ENCODE measurements around the gene GSTO1. TPM values are rescaled to one million over a fixed set of nuclear protein-coding genes. Genes with fewer than 3 reads are reported as not detected.
A peak's percentile ranks its signal among the peaks of the same experiment; 100 is the strongest.

Gene GSTO1
- total and polyA plus RNA-seq, 2 experiments from 2014 or later, result 52.5 to 182 TPM

DNA sequence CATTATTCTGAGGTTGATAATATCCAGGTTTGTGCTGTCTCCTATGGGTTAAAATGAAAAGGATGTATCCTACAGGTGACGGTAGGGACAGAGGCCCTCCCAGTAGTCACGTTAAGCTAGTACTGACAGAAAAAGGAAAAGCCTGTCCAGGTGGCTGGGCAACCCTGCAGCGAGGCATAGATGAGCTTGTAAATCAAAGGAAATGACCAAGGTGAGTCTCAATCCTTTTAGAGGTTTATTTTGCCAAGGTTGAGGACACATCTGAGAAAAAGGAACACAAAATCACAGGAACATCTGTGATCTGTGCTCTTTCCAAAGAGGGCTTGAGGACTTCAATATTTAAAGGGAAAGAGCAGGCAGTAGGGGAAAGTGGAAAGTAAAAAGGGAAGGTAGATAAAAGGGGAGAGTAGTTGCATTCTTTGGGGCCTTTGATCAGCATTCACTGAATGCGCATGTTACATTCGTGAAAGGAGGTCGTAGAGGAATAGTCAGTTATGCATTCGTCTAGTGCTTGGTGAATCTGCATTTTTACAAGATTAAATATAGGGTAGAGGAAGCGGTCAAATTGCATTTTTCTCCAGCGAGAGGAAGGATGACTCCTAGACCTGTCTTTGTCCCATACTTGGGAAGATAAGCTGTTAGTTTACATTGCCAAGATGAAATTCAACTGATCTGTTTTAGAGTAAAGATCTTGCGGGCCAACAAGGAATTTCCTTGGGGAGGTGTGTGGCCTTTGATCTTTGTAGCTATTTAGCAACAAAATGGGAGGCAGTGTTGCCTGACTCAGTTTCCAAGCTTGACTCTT lies 884 bp upstream of the GSTO1 start:
- H3K9me3 Mint-ChIP-seq, result no peaks in the 10 kb centered on the region; the same call in 2 of the 3 replicates
- peaks cover 32% of the 10 kb centered on the region for H3K79me2 ChIP-seq (replicated peaks; ENCODE audit: insufficient read depth)
- peaks cover 9% of the 10 kb centered on the region for H3K27me3 Mint-ChIP-seq (ENCODE audit: insufficient read depth, low read depth, poor library complexity)
- TF ChIP-seq NANOG (IDR thresholded peaks at IDR 0.05; ENCODE audit: borderline replicate concordance), result peak; percentile 51
- TF ChIP-seq, protein P1, sequence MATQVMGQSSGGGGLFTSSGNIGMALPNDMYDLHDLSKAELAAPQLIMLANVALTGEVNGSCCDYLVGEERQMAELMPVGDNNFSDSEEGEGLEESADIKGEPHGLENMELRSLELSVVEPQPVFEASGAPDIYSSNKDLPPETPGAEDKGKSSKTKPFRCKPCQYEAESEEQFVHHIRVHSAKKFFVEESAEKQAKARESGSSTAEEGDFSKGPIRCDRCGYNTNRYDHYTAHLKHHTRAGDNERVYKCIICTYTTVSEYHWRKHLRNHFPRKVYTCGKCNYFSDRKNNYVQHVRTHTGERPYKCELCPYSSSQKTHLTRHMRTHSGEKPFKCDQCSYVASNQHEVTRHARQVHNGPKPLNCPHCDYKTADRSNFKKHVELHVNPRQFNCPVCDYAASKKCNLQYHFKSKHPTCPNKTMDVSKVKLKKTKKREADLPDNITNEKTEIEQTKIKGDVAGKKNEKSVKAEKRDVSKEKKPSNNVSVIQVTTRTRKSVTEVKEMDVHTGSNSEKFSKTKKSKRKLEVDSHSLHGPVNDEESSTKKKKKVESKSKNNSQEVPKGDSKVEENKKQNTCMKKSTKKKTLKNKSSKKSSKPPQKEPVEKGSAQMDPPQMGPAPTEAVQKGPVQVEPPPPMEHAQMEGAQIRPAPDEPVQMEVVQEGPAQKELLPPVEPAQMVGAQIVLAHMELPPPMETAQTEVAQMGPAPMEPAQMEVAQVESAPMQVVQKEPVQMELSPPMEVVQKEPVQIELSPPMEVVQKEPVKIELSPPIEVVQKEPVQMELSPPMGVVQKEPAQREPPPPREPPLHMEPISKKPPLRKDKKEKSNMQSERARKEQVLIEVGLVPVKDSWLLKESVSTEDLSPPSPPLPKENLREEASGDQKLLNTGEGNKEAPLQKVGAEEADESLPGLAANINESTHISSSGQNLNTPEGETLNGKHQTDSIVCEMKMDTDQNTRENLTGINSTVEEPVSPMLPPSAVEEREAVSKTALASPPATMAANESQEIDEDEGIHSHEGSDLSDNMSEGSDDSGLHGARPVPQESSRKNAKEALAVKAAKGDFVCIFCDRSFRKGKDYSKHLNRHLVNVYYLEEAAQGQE (IDR thresholded peaks at IDR 0.05; ENCODE audit: unreplicated experiment), result no peak
- H3K4me3 Mint-ChIP-seq, result peak overlapping the region; percentile 81
- H3K36me3 Mint-ChIP-seq (ENCODE audit: low read depth), result peaks cover 8% of the 10 kb centered on the region
- peak overlapping the region; percentile 81 for H2AFZ ChIP-seq
- H3K27ac ChIP-seq (ENCODE audit: low read depth), result peak overlapping the region; percentile 6
- DNase-seq (ENCODE audit: low spot score) (peak; percentile 53), ATAC-seq (peak; percentile 31)
- H3K4me1 ChIP-seq (ENCODE audit: insufficient read depth), result peaks cover 52% of the 10 kb centered on the region
- H4K20me1 ChIP-seq (replicated peaks; ENCODE audit: insufficient read depth), result peaks cover 8% of the 10 kb centered on the region
- peak overlapping the region; percentile 81 for H3K4me3 ChIP-seq
- H3F3A ChIP-seq (replicated peaks; ENCODE audit: low read depth), result peaks cover 15% of the 10 kb centered on the region; the same call in 1 of the 2 replicates
- H3K27me3 ChIP-seq (ENCODE audit: insufficient read depth), result no peaks in the 10 kb centered on the region
- peaks cover 49% of the 10 kb centered on the region for H3K4me1 Mint-ChIP-seq
- no peaks in the 10 kb centered on the region for H3K9me2 ChIP-seq (ENCODE audit: insufficient read depth)
- H3K36me3 ChIP-seq (ENCODE audit: insufficient read depth), result 0 out of 2 replicates have a peak, but pooled peaks cover 4% of the 10 kb centered on the region
- H3K4me2 ChIP-seq, result peak overlapping the region; percentile 90
- H3K27ac Mint-ChIP-seq, result peak overlapping the region; percentile 69; the same call in 1 of the 2 replicates

DNA sequence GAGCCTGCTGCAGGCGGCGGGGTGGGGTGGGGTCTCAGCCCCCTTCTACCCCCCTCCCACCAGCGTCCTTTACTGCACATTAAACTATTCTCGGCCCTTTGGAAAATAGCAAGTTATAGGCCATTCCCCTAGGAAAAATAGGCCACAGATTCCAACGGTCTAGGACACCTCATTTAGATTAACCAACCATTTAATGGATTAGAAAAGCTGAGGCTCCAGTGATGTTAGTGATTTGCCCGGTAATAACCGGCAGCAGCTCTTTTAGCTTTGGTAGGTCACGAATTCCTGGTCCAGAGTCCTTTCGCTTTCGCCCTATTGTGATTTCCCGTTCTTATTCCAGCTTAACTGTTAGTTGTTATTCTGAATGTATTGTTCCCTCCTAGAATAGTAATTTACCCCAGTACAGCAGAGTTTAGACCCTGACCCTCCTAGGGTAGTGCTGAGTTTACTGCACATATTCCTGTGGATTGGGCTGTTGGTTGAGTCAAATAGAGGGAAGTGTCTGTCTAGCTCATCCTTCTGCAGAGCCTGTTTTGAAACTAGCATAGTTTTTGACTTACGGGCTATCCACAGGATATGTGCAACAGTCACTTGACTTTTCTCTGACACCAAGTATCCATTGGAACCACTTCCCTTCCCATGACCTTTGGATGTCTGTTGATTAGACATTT lies 754 bp downstream of the GSTO1 start:
- Histone ChIP-seq H3K36me3 (ENCODE audit: insufficient read depth) (0 out of 2 replicates have a peak, but pooled peaks cover 9% of the 10 kb centered on the region), H2AFZ (peak overlapping the region; percentile 74; the same call in 1 of the 2 replicates), H3K79me2 (replicated peaks; ENCODE audit: insufficient read depth) (peaks cover 43% of the 10 kb centered on the region), H3K27ac (ENCODE audit: low read depth) (no peak overlapping the region), H3K9me2 (ENCODE audit: insufficient read depth) (no peaks in the 10 kb centered on the region), H3F3A (replicated peaks; ENCODE audit: low read depth) (peaks cover 15% of the 10 kb centered on the region; the same call in 1 of the 2 replicates), H3K4me2 (peak overlapping the region; percentile 90), H4K20me1 (replicated peaks; ENCODE audit: insufficient read depth) (peaks cover 17% of the 10 kb centered on the region), H3K4me3 (peak overlapping the region; percentile 81), H3K27me3 (ENCODE audit: insufficient read depth) (no peaks in the 10 kb centered on the region), H3K4me1 (ENCODE audit: insufficient read depth) (peaks cover 47% of the 10 kb centered on the region)
- Mint-ChIP-seq H3K4me3 (peak overlapping the region; percentile 81), H3K4me1 (peaks cover 47% of the 10 kb centered on the region), H3K27ac (no peak overlapping the region), H3K27me3 (ENCODE audit: insufficient read depth, low read depth, poor library complexity) (peaks cover 9% of the 10 kb centered on the region), H3K36me3 (ENCODE audit: low read depth) (peaks cover 22% of the 10 kb centered on the region), H3K9me3 (no peaks in the 10 kb centered on the region; the same call in 2 of the 3 replicates)
- ATAC-seq, result peak; percentile 4; the same call in 2 of the 3 replicates
- DNase-seq (ENCODE audit: low spot score), result peak; percentile 50
- TF ChIP-seq POLR2AphosphoS5 (IDR thresholded peaks at IDR 0.05; ENCODE audit: low read depth), result no peak
- TF ChIP-seq, protein P2, sequence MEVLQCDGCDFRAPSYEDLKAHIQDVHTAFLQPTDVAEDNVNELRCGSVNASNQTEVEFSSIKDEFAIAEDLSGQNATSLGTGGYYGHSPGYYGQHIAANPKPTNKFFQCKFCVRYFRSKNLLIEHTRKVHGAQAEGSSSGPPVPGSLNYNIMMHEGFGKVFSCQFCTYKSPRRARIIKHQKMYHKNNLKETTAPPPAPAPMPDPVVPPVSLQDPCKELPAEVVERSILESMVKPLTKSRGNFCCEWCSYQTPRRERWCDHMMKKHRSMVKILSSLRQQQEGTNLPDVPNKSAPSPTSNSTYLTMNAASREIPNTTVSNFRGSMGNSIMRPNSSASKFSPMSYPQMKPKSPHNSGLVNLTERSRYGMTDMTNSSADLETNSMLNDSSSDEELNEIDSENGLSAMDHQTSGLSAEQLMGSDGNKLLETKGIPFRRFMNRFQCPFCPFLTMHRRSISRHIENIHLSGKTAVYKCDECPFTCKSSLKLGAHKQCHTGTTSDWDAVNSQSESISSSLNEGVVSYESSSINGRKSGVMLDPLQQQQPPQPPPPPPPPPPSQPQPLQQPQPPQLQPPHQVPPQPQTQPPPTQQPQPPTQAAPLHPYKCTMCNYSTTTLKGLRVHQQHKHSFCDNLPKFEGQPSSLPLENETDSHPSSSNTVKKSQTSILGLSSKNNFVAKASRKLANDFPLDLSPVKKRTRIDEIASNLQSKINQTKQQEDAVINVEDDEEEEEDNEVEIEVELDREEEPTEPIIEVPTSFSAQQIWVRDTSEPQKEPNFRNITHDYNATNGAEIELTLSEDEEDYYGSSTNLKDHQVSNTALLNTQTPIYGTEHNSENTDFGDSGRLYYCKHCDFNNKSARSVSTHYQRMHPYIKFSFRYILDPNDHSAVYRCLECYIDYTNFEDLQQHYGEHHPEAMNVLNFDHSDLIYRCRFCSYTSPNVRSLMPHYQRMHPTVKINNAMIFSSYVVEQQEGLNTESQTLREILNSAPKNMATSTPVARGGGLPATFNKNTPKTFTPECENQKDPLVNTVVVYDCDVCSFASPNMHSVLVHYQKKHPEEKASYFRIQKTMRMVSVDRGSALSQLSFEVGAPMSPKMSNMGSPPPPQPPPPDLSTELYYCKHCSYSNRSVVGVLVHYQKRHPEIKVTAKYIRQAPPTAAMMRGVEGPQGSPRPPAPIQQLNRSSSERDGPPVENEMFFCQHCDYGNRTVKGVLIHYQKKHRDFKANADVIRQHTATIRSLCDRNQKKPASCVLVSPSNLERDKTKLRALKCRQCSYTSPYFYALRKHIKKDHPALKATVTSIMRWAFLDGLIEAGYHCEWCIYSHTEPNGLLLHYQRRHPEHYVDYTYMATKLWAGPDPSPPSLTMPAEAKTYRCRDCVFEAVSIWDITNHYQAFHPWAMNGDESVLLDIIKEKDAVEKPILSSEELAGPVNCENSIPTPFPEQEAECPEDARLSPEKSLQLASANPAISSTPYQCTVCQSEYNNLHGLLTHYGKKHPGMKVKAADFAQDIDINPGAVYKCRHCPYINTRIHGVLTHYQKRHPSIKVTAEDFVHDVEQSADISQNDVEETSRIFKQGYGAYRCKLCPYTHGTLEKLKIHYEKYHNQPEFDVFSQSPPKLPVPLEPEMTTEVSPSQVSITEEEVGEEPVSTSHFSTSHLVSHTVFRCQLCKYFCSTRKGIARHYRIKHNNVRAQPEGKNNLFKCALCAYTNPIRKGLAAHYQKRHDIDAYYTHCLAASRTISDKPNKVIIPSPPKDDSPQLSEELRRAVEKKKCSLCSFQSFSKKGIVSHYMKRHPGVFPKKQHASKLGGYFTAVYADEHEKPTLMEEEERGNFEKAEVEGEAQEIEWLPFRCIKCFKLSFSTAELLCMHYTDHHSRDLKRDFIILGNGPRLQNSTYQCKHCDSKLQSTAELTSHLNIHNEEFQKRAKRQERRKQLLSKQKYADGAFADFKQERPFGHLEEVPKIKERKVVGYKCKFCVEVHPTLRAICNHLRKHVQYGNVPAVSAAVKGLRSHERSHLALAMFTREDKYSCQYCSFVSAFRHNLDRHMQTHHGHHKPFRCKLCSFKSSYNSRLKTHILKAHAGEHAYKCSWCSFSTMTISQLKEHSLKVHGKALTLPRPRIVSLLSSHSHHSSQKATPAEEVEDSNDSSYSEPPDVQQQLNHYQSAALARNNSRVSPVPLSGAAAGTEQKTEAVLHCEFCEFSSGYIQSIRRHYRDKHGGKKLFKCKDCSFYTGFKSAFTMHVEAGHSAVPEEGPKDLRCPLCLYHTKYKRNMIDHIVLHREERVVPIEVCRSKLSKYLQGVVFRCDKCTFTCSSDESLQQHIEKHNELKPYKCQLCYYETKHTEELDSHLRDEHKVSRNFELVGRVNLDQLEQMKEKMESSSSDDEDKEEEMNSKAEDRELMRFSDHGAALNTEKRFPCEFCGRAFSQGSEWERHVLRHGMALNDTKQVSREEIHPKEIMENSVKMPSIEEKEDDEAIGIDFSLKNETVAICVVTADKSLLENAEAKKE (CRISPR knock-in tag; IDR thresholded peaks at IDR 0.05), result no peak
- TF ChIP-seq STAT1 (IDR thresholded peaks at IDR 0.05; ENCODE audit: unreplicated experiment), result no peak
- TF ChIP-seq, protein P3, sequence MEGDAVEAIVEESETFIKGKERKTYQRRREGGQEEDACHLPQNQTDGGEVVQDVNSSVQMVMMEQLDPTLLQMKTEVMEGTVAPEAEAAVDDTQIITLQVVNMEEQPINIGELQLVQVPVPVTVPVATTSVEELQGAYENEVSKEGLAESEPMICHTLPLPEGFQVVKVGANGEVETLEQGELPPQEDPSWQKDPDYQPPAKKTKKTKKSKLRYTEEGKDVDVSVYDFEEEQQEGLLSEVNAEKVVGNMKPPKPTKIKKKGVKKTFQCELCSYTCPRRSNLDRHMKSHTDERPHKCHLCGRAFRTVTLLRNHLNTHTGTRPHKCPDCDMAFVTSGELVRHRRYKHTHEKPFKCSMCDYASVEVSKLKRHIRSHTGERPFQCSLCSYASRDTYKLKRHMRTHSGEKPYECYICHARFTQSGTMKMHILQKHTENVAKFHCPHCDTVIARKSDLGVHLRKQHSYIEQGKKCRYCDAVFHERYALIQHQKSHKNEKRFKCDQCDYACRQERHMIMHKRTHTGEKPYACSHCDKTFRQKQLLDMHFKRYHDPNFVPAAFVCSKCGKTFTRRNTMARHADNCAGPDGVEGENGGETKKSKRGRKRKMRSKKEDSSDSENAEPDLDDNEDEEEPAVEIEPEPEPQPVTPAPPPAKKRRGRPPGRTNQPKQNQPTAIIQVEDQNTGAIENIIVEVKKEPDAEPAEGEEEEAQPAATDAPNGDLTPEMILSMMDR (conservative IDR thresholded peaks at IDR 0.05; ENCODE audit: low read depth in 2 of 2), result no peak
- TF ChIP-seq EZH2 (IDR thresholded peaks at IDR 0.05; ENCODE audit: low read depth, unreplicated experiment), result no peak

Data from GM23338 (cell line).